Neural crest cell (in vitro differentiated cells): Measurements from ENCODE around the gene NME3. TPM values are rescaled to one million over a fixed set of nuclear protein-coding genes. Genes with fewer than 3 reads are reported as not detected.

Experiments used
- DNase-seq: peaks from one replicate; pipeline ENCODE4 v3.0.0; 2021; ENCODE audit warnings: low read depth, mixed read lengths, low spot score
- H3K27ac Mint-ChIP-seq: one replicate; pipeline ENCODE4 v1.8.0; 2021; ENCODE audit warnings: mild to moderate bottlenecking, mixed read lengths; ENCODE audit not compliant: unreplicated experiment
- H3K27me3 Mint-ChIP-seq: 2 replicates; pipeline ENCODE4 v1.8.0; 2021; ENCODE audit warnings: low read depth, mild to moderate bottlenecking, mixed read lengths
- H3K36me3 Mint-ChIP-seq: 2 replicates; pipeline ENCODE4 v1.8.0; 2021; ENCODE audit warnings: low read depth, mild to moderate bottlenecking, mixed read lengths
- H3K4me1 Mint-ChIP-seq: 2 replicates; pipeline ENCODE4 v1.8.0; 2021; ENCODE audit warnings: mixed read lengths
- H3K4me3 Mint-ChIP-seq: one replicate; pipeline ENCODE4 v1.8.0; 2021; ENCODE audit warnings: mild to moderate bottlenecking, mixed read lengths
- H3K9me3 Mint-ChIP-seq: 2 replicates; pipeline ENCODE4 v1.8.0; 2021; ENCODE audit warnings: mixed read lengths
- CTCF ChIP-seq: fragments of 200-600 bp; sonication (generic); conservative IDR thresholded peaks from 2 replicates; pipeline ENCODE4 v1.5.0; 2021; ENCODE audit warnings: antibody characterized with exemption, mild to moderate bottlenecking
- total RNA-seq: library from RNA; stranded (reverse); gene quantifications from 2 replicates; pipeline ENCODE4 v1.2.1, GENCODE V29; 2021

NME3 gene
- total RNA-seq, 1 donor from 2014 or later, result 35.0 TPM

GRCh38 chr16:1789643-1790045 is 18.3 kb upstream of the NME3 start:
- no peaks in the 10 kb centered on the region for H3K9me3 Mint-ChIP-seq
- no peaks in the 10 kb centered on the region for H3K4me1 Mint-ChIP-seq
- H3K27me3 Mint-ChIP-seq, result no peaks in the 10 kb centered on the region
- TF ChIP-seq CTCF, result no peak
- no peak overlapping the region for H3K4me3 Mint-ChIP-seq
- DNase-seq, result no peak
- no peak overlapping the region for H3K27ac Mint-ChIP-seq
- no peaks in the 10 kb centered on the region for H3K36me3 Mint-ChIP-seq

DNA sequence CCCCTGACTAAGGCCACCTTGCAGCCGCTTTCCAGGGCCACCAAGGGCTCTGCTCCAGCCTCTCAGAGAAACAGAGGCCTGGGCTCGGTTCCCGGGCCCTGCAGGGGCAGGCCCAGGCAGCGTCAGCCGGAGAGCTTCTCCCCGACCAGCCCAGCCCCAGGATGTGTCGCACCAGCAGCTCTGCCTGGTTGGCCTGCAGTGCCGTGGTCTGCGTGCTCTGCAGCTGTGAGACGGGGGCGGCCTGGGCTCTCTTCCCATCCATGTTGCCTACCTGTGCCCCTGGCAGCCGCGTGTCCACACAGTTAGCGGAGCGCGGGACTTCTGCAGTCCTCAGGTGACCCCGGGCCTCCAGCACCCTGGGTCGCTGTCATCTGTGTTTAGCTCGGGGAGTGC is 17.4 kb upstream of the NME3 start:
- H3K9me3 Mint-ChIP-seq, result no peaks in the 10 kb centered on the region
- no peak for TF ChIP-seq CTCF
- no peaks in the 10 kb centered on the region for H3K36me3 Mint-ChIP-seq
- DNase-seq, result no peak
- H3K4me1 Mint-ChIP-seq, result peaks cover 2% of the 10 kb centered on the region
- H3K4me3 Mint-ChIP-seq, result peak overlapping the region; percentile 78
- no peaks in the 10 kb centered on the region for H3K27me3 Mint-ChIP-seq
- H3K27ac Mint-ChIP-seq, result no peak overlapping the region

GRCh38 chr16:1788095-1788707 is 16.9 kb upstream of the NME3 start:
- TF ChIP-seq CTCF, result no peak
- H3K27ac Mint-ChIP-seq, result no peak overlapping the region
- no peaks in the 10 kb centered on the region for H3K9me3 Mint-ChIP-seq
- peaks cover 7% of the 10 kb centered on the region for H3K4me1 Mint-ChIP-seq
- peak overlapping the region; percentile 38 for H3K4me3 Mint-ChIP-seq
- no peaks in the 10 kb centered on the region for H3K27me3 Mint-ChIP-seq
- peaks cover 2% of the 10 kb centered on the region for H3K36me3 Mint-ChIP-seq
- no peak for DNase-seq

GRCh38 chr16:1787322-1788094 is 16.2 kb upstream of the NME3 start:
- H3K36me3 Mint-ChIP-seq, result peaks cover 4% of the 10 kb centered on the region
- TF ChIP-seq CTCF, result no peak
- no peak overlapping the region for H3K4me3 Mint-ChIP-seq
- no peak for DNase-seq
- peaks cover 3% of the 10 kb centered on the region for H3K27me3 Mint-ChIP-seq
- H3K4me1 Mint-ChIP-seq, result peaks cover 11% of the 10 kb centered on the region
- H3K27ac Mint-ChIP-seq, result no peak overlapping the region
- H3K9me3 Mint-ChIP-seq, result no peaks in the 10 kb centered on the region

GRCh38 chr16:1787056-1787321 is 15.6 kb upstream of the NME3 start:
- Mint-ChIP-seq H3K36me3 (peaks cover 5% of the 10 kb centered on the region), H3K4me1 (peaks cover 13% of the 10 kb centered on the region), H3K9me3 (no peaks in the 10 kb centered on the region), H3K27me3 (peaks cover 4% of the 10 kb centered on the region), H3K4me3 (no peak overlapping the region), H3K27ac (no peak overlapping the region)
- no peak for DNase-seq
- TF ChIP-seq CTCF, result no peak
